Activated effector memory CD4-positive, alpha-beta T cell treated with Interleukin-2 at 50 U/mL for 16 hours (primary cell): ENCODE results near the gene P3H2.

Source experiments
- DNase-seq: peaks from one replicate; pipeline ENCODE4 v3.0.0-alpha.2; 2020

The P3H2 gene

GRCh38 chr3:190044974-190045373 lies 75.7 kb downstream of the P3H2 start:
- no peak for DNase-seq

- no peak for DNase-seq
These were observed 76.6 kb downstream of the P3H2 start for GRCh38 chr3:190044142-190044541.

GRCh38 chr3:190043741-190044140 lies 77.0 kb downstream of the P3H2 start:
- DNase-seq = no peak

- DNase-seq = no peak
These were observed 78.1 kb downstream of the P3H2 start for GRCh38 chr3:190042558-190042957.

GRCh38 chr3:190041333-190042041 lies 79.2 kb downstream of the P3H2 start:
- no peak for DNase-seq

GRCh38 chr3:190040145-190040544 lies 80.6 kb downstream of the P3H2 start:
- no peak for DNase-seq

- no peak for DNase-seq
These were observed 82.4 kb downstream of the P3H2 start for GRCh38 chr3:190038050-190038933.

- no peak for DNase-seq
These were observed 84.1 kb downstream of the P3H2 start for GRCh38 chr3:190036631-190037030.

- DNase-seq = no peak
These were observed 86.3 kb downstream of the P3H2 start for GRCh38 chr3:190034446-190034845.

GRCh38 chr3:190032923-190033322 lies 87.8 kb downstream of the P3H2 start:
- no peak for DNase-seq

- no peak for DNase-seq
These were observed 88.6 kb downstream of the P3H2 start for GRCh38 chr3:190031887-190032752.

- no peak for DNase-seq
These were observed 93.6 kb downstream of the P3H2 start for GRCh38 chr3:190027116-190027515.

GRCh38 chr3:190026154-190026553 lies 94.5 kb downstream of the P3H2 start:
- no peak for DNase-seq

GRCh38 chr3:190024912-190025311 lies 95.8 kb downstream of the P3H2 start:
- DNase-seq = no peak

GRCh38 chr3:190019844-190020243 lies 100.9 kb downstream of the P3H2 start:
- no peak for DNase-seq

GRCh38 chr3:190019006-190019405 lies 101.7 kb downstream of the P3H2 start:
- no peak for DNase-seq

GRCh38 chr3:190018460-190018859 lies 102.2 kb downstream of the P3H2 start:
- no peak for DNase-seq

GRCh38 chr3:190017521-190018288 lies 103.0 kb downstream of the P3H2 start:
- no peak for DNase-seq

GRCh38 chr3:190016966-190017365 lies 103.7 kb downstream of the P3H2 start:
- DNase-seq = no peak

- DNase-seq = no peak
These were observed 105.8 kb downstream of the P3H2 start for GRCh38 chr3:190014940-190015339.

GRCh38 chr3:190013943-190014924 lies 106.5 kb downstream of the P3H2 start:
- DNase-seq = no peak
